DMS 273 (cell line): ENCODE measurements around the gene CHTF18.
A peak's percentile ranks its signal among the peaks of the same experiment; 100 is the strongest.
"Not testable (repeated sequence)": the region's sequence is repeated elsewhere in the genome, so short reads cannot be mapped to it uniquely, and the experiment has no call there.

Source experiments
- DNase-seq: peaks from one replicate; lab custom pipeline; 2025; ENCODE audit not compliant: unreplicated experiment; lab: John Stamatoyannopoulos, UW

The CHTF18 gene

GRCh38 chr16:775236-775796, 13.1 kb upstream of the CHTF18 start:
- DNase-seq: no peak

GRCh38 chr16:776298-776697, 12.1 kb upstream of the CHTF18 start:
- DNase-seq: not testable (repeated sequence)

GRCh38 chr16:776824-777223, 11.6 kb upstream of the CHTF18 start:
- no peak for DNase-seq

GRCh38 chr16:777826-778225, 10.6 kb upstream of the CHTF18 start:
- DNase-seq: no peak

- no peak for DNase-seq
These were observed 10.0 kb upstream of the CHTF18 start for GRCh38 chr16:778447-778846.

- DNase-seq: no peak
These were observed 9.4 kb upstream of the CHTF18 start for GRCh38 chr16:778909-779527.

- no peak for DNase-seq
These were observed 8.9 kb upstream of the CHTF18 start for GRCh38 chr16:779561-779960.

- no peak for DNase-seq
These were observed 8.1 kb upstream of the CHTF18 start for GRCh38 chr16:780296-780695.

GRCh38 chr16:781346-782010, 6.9 kb upstream of the CHTF18 start:
- no peak for DNase-seq

- DNase-seq: peak; percentile 81
These were observed 6.2 kb upstream of the CHTF18 start for GRCh38 chr16:782258-782657.

GRCh38 chr16:782766-783403, 5.5 kb upstream of the CHTF18 start:
- DNase-seq: peak; percentile 69

- no peak for DNase-seq
These were observed 4.8 kb upstream of the CHTF18 start for GRCh38 chr16:783404-784161.

- no peak for DNase-seq
These were observed 4.0 kb upstream of the CHTF18 start for GRCh38 chr16:784431-784830.

GRCh38 chr16:785563-786535, 2.6 kb upstream of the CHTF18 start:
- DNase-seq: peak; percentile 84

GRCh38 chr16:787321-787966, 976 bp upstream of the CHTF18 start:
- no peak for DNase-seq

GRCh38 chr16:787978-788398, 432 bp upstream of the CHTF18 start, which contains the start of gene RPUSD1:
Gene RPUSD1 (minus strand): TSS chr16:788381. CDS start chr16:787737, 644 bp downstream.
- DNase-seq: peak; percentile 75

GRCh38 chr16:789191-789850, 901 bp downstream of the CHTF18 start:
- no peak for DNase-seq

- no peak for DNase-seq
These were observed 1.7 kb downstream of the CHTF18 start for GRCh38 chr16:790086-790485.

- DNase-seq: no peak
These were observed 2.7 kb downstream of the CHTF18 start for GRCh38 chr16:791131-791530.
